Right lobe of liver (tissue), 4 donors: ENCODE measurements around the gene CNOT8.

Experiments used
- CTCF ChIP-seq, 4 donors: fragments of 200-600 bp in 3 of 4; fragments of 450-650 bp in 1 of 4; IDR thresholded peaks; one replicate each; pipeline versions ENCODE4 v1.5.1 to v1.8.0; 2016 to 2022; ENCODE audit warnings: antibody characterized with exemption in 4 of 4, mild to moderate bottlenecking in 2 of 4
- POLR2A ChIP-seq: fragments of 450-650 bp; IDR thresholded peaks from one replicate; pipeline ENCODE4 v1.6.1; 2017; ENCODE audit warnings: antibody characterized with exemption, mild to moderate bottlenecking
- donor health status: DM: no; HTN: no; CAD: no.
- donor health status: DM: no; HTN: no; CAD: no.
- donor health status: DM: no; HTN: yes; CAD: no.

GRCh38 chr5:154899151-154899816 lies 40.9 kb downstream of the CNOT8 start:
- TF ChIP-seq CTCF (IDR thresholded peaks at IDR 0.05) (no peak), POLR2A (no peak)
